Neuronal stem cell (in vitro differentiated cells): ENCODE results near the gene UXT.
A peak's percentile ranks its signal among the peaks of the same experiment; 100 is the strongest.

Experiments used
- DNase-seq: peaks from one replicate; pipeline ENCODE4 v3.0.0-alpha.2; 2013; ENCODE audit warnings: low spot score
- H2AFZ ChIP-seq: one replicate; pipeline ENCODE4 v1.6.1; 2013; ENCODE audit warnings: mild to moderate bottlenecking, low read length, inconsistent platforms
- H2AK5ac ChIP-seq: 2 replicates; pipeline ENCODE4 v1.6.1; 2013; ENCODE audit warnings: low read depth, mild to moderate bottlenecking, inconsistent platforms, low read length, moderate library complexity, mixed read lengths
- H2BK120ac ChIP-seq: 2 replicates; pipeline ENCODE4 v1.6.1; 2013; ENCODE audit warnings: low read depth, mild to moderate bottlenecking, inconsistent platforms, low read length, moderate library complexity, mixed read lengths
- H2BK12ac ChIP-seq: one replicate; pipeline ENCODE4 v1.6.1; 2013; ENCODE audit warnings: low read length, inconsistent platforms
- H2BK15ac ChIP-seq: 2 replicates; pipeline ENCODE4 v1.6.1; 2013; ENCODE audit warnings: mild to moderate bottlenecking, low read length, inconsistent platforms, mixed read lengths
- H2BK5ac ChIP-seq: one replicate; pipeline ENCODE4 v1.6.1; 2013; ENCODE audit warnings: inconsistent platforms, mild to moderate bottlenecking, low read length, moderate library complexity
- H3K14ac ChIP-seq: one replicate; pipeline ENCODE4 v1.6.1; 2013; ENCODE audit warnings: low read length, inconsistent platforms
- H3K18ac ChIP-seq: 2 replicates; pipeline ENCODE4 v1.6.1; 2013; ENCODE audit warnings: low read length, inconsistent platforms
- H3K23ac ChIP-seq: 2 replicates; pipeline ENCODE4 v1.6.1; 2013; ENCODE audit warnings: low read depth, mild to moderate bottlenecking, mixed read lengths, low read length, inconsistent platforms; ENCODE audit not compliant: poor library complexity
- H3K27ac ChIP-seq: replicated peaks from 3 replicates; pipeline ENCODE4 v1.5.1; 2013; ENCODE audit warnings: low read length, inconsistent platforms
- H3K27me3 ChIP-seq, 3 experiments: 2 replicates each; pipeline ENCODE4 v1.6.1; 2013; ENCODE audit warnings: low read length in 3 of 3, mild to moderate bottlenecking in 2 of 3, inconsistent platforms in 1 of 3, low read depth in 1 of 3, mixed read lengths in 1 of 3, moderate library complexity in 1 of 3; ENCODE audit not compliant: control insufficient read depth in 3 of 3, insufficient read depth in 3 of 3
- H3K36me3 ChIP-seq, 2 donors: replicated peaks in 1 of 2; 2 replicates each; pipeline ENCODE4 v1.6.1; 2013; ENCODE audit warnings: low read length in 2 of 2; ENCODE audit not compliant: control insufficient read depth in 2 of 2, insufficient read depth in 2 of 2
- H3K4ac ChIP-seq: 2 replicates; pipeline ENCODE4 v1.6.1; 2013; ENCODE audit warnings: inconsistent platforms, mild to moderate bottlenecking, low read length, moderate library complexity
- H3K4me1 ChIP-seq, 2 donors: 1 replicate in 1 of 2; 2 replicates in 1 of 2; pipeline ENCODE4 v1.6.1; 2013; ENCODE audit warnings: low read length in 2 of 2, low read depth in 1 of 2; ENCODE audit not compliant: control insufficient read depth in 2 of 2, insufficient read depth in 1 of 2
- H3K4me2 ChIP-seq: one replicate; pipeline ENCODE4 v1.6.1; 2013; ENCODE audit warnings: mild to moderate bottlenecking, low read length, inconsistent platforms; ENCODE audit not compliant: insufficient read depth, poor library complexity, severe bottlenecking
- H3K4me3 ChIP-seq, 2 donors: 2 replicates each; pipeline ENCODE4 v1.5.1; 2013; ENCODE audit warnings: low read length in 2 of 2, mild to moderate bottlenecking in 2 of 2, inconsistent platforms in 1 of 2, moderate library complexity in 1 of 2
- H3K79me1 ChIP-seq: one replicate; pipeline ENCODE4 v1.6.1; 2013; ENCODE audit warnings: low read depth, mild to moderate bottlenecking, inconsistent platforms, low read length, moderate library complexity
- H3K9ac ChIP-seq: one replicate; pipeline ENCODE4 v1.6.1; 2013; ENCODE audit warnings: mild to moderate bottlenecking, low read depth, low read length, inconsistent platforms; ENCODE audit not compliant: poor library complexity
- H3K9me3 ChIP-seq, 2 donors: replicated peaks in 1 of 2; 2 replicates each; pipeline versions ENCODE3 to v1.6.1; 2013; ENCODE audit warnings: low read length in 2 of 2, mild to moderate bottlenecking in 2 of 2, inconsistent platforms in 1 of 2, low read depth in 1 of 2, mixed read lengths in 1 of 2, moderate library complexity in 1 of 2; ENCODE audit not compliant: control insufficient read depth in 2 of 2, insufficient read depth in 1 of 2
- H4K8ac ChIP-seq: one replicate; pipeline ENCODE4 v1.6.1; 2013; ENCODE audit warnings: low read depth, mild to moderate bottlenecking, inconsistent platforms, low read length, moderate library complexity
- H4K91ac ChIP-seq: one replicate; pipeline ENCODE4 v1.6.1; 2013; ENCODE audit warnings: low read length, low read depth, mild to moderate bottlenecking, inconsistent platforms; ENCODE audit not compliant: poor library complexity
- WGBS, 2 donors: extraction: QIAGEN DNeasy Blood & Tissue Kit; methylation state at CpG; one replicate each; pipeline ENCODE4 v1.1.7; 2013; ENCODE audit warnings: missing lambda C conversion rate in 2 of 2, mixed read lengths in 1 of 2; ENCODE audit not compliant: insufficient read length in 2 of 2, insufficient replicate concordance in 1 of 2; ENCODE audit errors: extremely low coverage in 2 of 2; 5-methylcytosine and 5-hydroxymethylcytosine counted together

UXT gene

GRCh38 chrX:47618923-47619485, 40.0 kb downstream of the UXT start:
- Histone ChIP-seq H3K23ac (no peak overlapping the region), H3K9me3 (no peaks in the 10 kb centered on the region), H3K36me3 (no peaks in the 10 kb centered on the region), H3K14ac (no peak overlapping the region), H3K9ac (no peak overlapping the region), H3K18ac (no peak overlapping the region), H2AFZ (peak overlapping the region; percentile 85), H2BK5ac (no peak overlapping the region), H3K4me3 (peak overlapping the region in 1 of 2 donors; percentile 44), H4K8ac (no peak overlapping the region), H2BK120ac (no peak overlapping the region), H2BK15ac (no peak overlapping the region), H3K4me1 (peaks cover 2 to 3% of the 10 kb centered on the region in 2 donors), H3K27me3 (peaks cover 0 to 2% (median 0%) of the 10 kb centered on the region in 3 experiments), H2BK12ac (no peak overlapping the region), H3K79me1 (no peaks in the 10 kb centered on the region), H3K27ac (no peak overlapping the region), H3K4me2 (peak overlapping the region; percentile 57), H2AK5ac (no peak overlapping the region), H4K91ac (no peak overlapping the region), H3K4ac (no peak overlapping the region)
- no CpG with 5 or more reads among the region's 32 CpGs for WGBS, 2 donors
- DNase-seq, result no peak

- H4K8ac ChIP-seq, result no peak overlapping the region
- H3K4ac ChIP-seq, result no peak overlapping the region
- H3K9me3 ChIP-seq, result no peaks in the 10 kb centered on the region
- no peak overlapping the region for H3K14ac ChIP-seq
- H2BK5ac ChIP-seq, result no peak overlapping the region
- H2BK15ac ChIP-seq, result no peak overlapping the region
- H2AFZ ChIP-seq, result no peak overlapping the region
- H3K27me3 ChIP-seq, result no peaks in the 10 kb centered on the region
- no peak overlapping the region for H3K4me2 ChIP-seq
- no peak overlapping the region for H3K23ac ChIP-seq
- H3K27ac ChIP-seq, result no peak overlapping the region
- no peaks in the 10 kb centered on the region for H3K4me1 ChIP-seq
- no peak overlapping the region for H3K9ac ChIP-seq
- no peak overlapping the region for H2BK120ac ChIP-seq
- H3K18ac ChIP-seq, result no peak overlapping the region
- H3K79me1 ChIP-seq, result no peaks in the 10 kb centered on the region
- H4K91ac ChIP-seq, result no peak overlapping the region
- no CpG with 5 or more reads among the region's 5 CpGs for WGBS, 2 donors
- no peak overlapping the region for H2BK12ac ChIP-seq
- DNase-seq, result no peak
- H3K4me3 ChIP-seq, result no peak overlapping the region
- no peak overlapping the region for H2AK5ac ChIP-seq
- no peaks in the 10 kb centered on the region for H3K36me3 ChIP-seq
These were observed 44.4 kb downstream of the UXT start for GRCh38 chrX:47614618-47615017.

GRCh38 chrX:47613082-47613481, 45.9 kb downstream of the UXT start:
- H3K36me3 ChIP-seq, result no peaks in the 10 kb centered on the region
- no peak overlapping the region for H3K23ac ChIP-seq
- H3K4ac ChIP-seq, result no peak overlapping the region
- H3K14ac ChIP-seq, result no peak overlapping the region
- no peak overlapping the region for H3K9ac ChIP-seq
- no peak overlapping the region for H4K91ac ChIP-seq
- DNase-seq, result no peak
- no CpG with 5 or more reads among the region's 8 CpGs for whole genome bisulfite sequencing, 2 donors
- no peak overlapping the region for H3K4me2 ChIP-seq
- no peak overlapping the region for H2BK15ac ChIP-seq
- no peak overlapping the region for H2BK120ac ChIP-seq
- no peak overlapping the region for H2BK12ac ChIP-seq
- no peak overlapping the region for H3K4me3 ChIP-seq
- no peaks in the 10 kb centered on the region for H3K27me3 ChIP-seq
- no peak overlapping the region for H2AFZ ChIP-seq
- no peak overlapping the region for H3K18ac ChIP-seq
- H3K9me3 ChIP-seq, result no peaks in the 10 kb centered on the region
- H4K8ac ChIP-seq, result no peak overlapping the region
- H3K79me1 ChIP-seq, result no peaks in the 10 kb centered on the region
- H2BK5ac ChIP-seq, result no peak overlapping the region
- no peak overlapping the region for H3K27ac ChIP-seq
- peaks cover 0 to 10% of the 10 kb centered on the region in 2 donors for H3K4me1 ChIP-seq
- no peak overlapping the region for H2AK5ac ChIP-seq

GRCh38 chrX:47612418-47612817, 46.6 kb downstream of the UXT start:
- peaks cover 0 to 10% of the 10 kb centered on the region in 2 donors for H3K4me1 ChIP-seq
- no peak overlapping the region for H2AK5ac ChIP-seq
- H3K27me3 ChIP-seq, result no peaks in the 10 kb centered on the region
- H3K9me3 ChIP-seq, result no peaks in the 10 kb centered on the region
- H3K4me3 ChIP-seq, result no peak overlapping the region
- H3K14ac ChIP-seq, result no peak overlapping the region
- H3K27ac ChIP-seq, result no peak overlapping the region
- no peak overlapping the region for H3K23ac ChIP-seq
- no peak overlapping the region for H3K4ac ChIP-seq
- H2BK12ac ChIP-seq, result no peak overlapping the region
- no peak overlapping the region for H4K91ac ChIP-seq
- no peak overlapping the region for H3K9ac ChIP-seq
- no peak overlapping the region for H2BK120ac ChIP-seq
- H3K18ac ChIP-seq, result no peak overlapping the region
- no peaks in the 10 kb centered on the region for H3K36me3 ChIP-seq
- H3K79me1 ChIP-seq, result no peaks in the 10 kb centered on the region
- H2AFZ ChIP-seq, result no peak overlapping the region
- H4K8ac ChIP-seq, result no peak overlapping the region
- H2BK5ac ChIP-seq, result no peak overlapping the region
- no peak overlapping the region for H2BK15ac ChIP-seq
- no peak for DNase-seq
- H3K4me2 ChIP-seq, result no peak overlapping the region
